ENCODE measurements around the gene HIC1.

Gene HIC1

GRCh38 chr17:2068031-2068518 lies 13.2 kb downstream of the HIC1 start:
- no peak overlapping the region for H3K9ac ChIP-seq (ENCODE audit: low read length)
- H3K36me3 ChIP-seq (ENCODE audit: control insufficient read depth, insufficient read depth, low read length), result no peaks in the 10 kb centered on the region

DNA sequence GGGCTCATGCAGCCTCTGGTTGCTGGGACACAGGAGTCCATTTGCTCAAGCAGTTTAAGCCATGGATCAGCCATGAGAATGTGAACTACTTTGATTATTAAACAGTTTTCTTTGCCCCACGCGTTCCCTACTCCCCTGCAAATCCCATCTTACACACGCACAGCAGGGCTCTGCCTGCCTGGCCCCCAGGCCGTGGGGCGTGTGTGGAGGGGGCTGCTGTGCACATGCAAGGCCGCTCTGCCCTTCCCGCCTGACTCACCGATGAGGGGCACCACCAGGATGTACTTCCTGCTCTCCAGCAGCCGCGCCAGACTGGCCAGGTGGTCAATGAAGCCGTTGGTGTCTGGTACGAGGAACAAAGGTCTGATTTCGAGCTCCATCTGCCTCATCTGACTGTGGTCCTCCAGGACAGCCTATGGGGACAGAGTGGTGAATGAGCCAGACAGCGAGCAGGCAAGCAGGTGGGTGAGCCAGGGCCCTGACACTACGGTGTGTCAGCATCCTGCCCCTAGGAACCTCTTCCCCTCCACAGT lies 13.7 kb downstream of the HIC1 start:
- no peaks in the 10 kb centered on the region for H3K27me3 ChIP-seq (ENCODE audit: control insufficient read depth, insufficient read depth, low read length)
- no peaks in the 10 kb centered on the region for H3K36me3 ChIP-seq (ENCODE audit: control insufficient read depth, insufficient read depth, low read length)
- no peak overlapping the region for H3K9ac ChIP-seq (ENCODE audit: low read length)
- no peaks in the 10 kb centered on the region for H3K9me3 ChIP-seq (ENCODE audit: control insufficient read depth, low read length)
- H3K4me3 ChIP-seq (ENCODE audit: low read length), result no peak overlapping the region
- H3K4me1 ChIP-seq (ENCODE audit: control insufficient read depth, insufficient read depth, low read length), result peaks cover 32% of the 10 kb centered on the region

More at GRCh38 chr17:2068031-2068518, 13.2 kb downstream of the HIC1 start:
- Histone ChIP-seq H3K27me3 (ENCODE audit: control insufficient read depth, insufficient read depth, low read length) (no peaks in the 10 kb centered on the region), H3K4me3 (ENCODE audit: low read length) (no peak overlapping the region), H3K4me1 (ENCODE audit: control insufficient read depth, insufficient read depth, low read length) (peaks cover 32% of the 10 kb centered on the region), H3K9me3 (ENCODE audit: control insufficient read depth, low read length) (no peaks in the 10 kb centered on the region)

GRCh38 chr17:2070241-2071023 lies 15.5 kb downstream of the HIC1 start:
- Histone ChIP-seq H3K9me3 (ENCODE audit: control insufficient read depth, low read length) (no peaks in the 10 kb centered on the region), H3K9ac (ENCODE audit: low read length) (no peak overlapping the region), H3K4me3 (ENCODE audit: low read length) (no peak overlapping the region), H3K27me3 (ENCODE audit: control insufficient read depth, insufficient read depth, low read length) (no peaks in the 10 kb centered on the region), H3K36me3 (ENCODE audit: control insufficient read depth, insufficient read depth, low read length) (no peaks in the 10 kb centered on the region), H3K4me1 (ENCODE audit: control insufficient read depth, insufficient read depth, low read length) (peaks cover 33% of the 10 kb centered on the region)

DNA sequence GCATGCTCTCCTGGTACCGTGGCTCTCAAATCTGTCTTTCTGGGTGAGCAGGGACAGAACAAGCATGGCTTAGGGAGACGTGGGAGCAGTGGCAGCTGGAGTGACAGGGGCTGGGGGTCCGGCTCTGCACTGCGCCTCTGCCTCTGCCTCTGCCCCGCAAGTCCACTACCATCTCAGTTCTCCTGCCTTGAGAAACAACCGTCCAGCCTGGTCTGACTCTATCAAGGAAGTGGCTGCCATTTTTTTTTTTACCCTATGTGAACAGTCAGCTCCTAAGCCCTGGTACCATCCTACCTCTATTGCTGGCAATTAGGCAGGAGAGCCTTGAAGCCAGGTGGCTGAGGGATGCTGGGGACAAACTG lies 16.1 kb downstream of the HIC1 start:
- no peaks in the 10 kb centered on the region for H3K36me3 ChIP-seq (ENCODE audit: control insufficient read depth, insufficient read depth, low read length)
- H3K9me3 ChIP-seq (ENCODE audit: control insufficient read depth, low read length), result no peaks in the 10 kb centered on the region
- H3K27me3 ChIP-seq (ENCODE audit: control insufficient read depth, insufficient read depth, low read length), result no peaks in the 10 kb centered on the region
- no peak overlapping the region for H3K4me3 ChIP-seq (ENCODE audit: low read length)
- H3K4me1 ChIP-seq (ENCODE audit: control insufficient read depth, insufficient read depth, low read length), result peaks cover 39% of the 10 kb centered on the region
- H3K9ac ChIP-seq (ENCODE audit: low read length), result no peak overlapping the region

- Histone ChIP-seq H3K9me3 (ENCODE audit: control insufficient read depth, low read length) (no peaks in the 10 kb centered on the region), H3K27me3 (ENCODE audit: control insufficient read depth, insufficient read depth, low read length) (no peaks in the 10 kb centered on the region), H3K4me1 (ENCODE audit: control insufficient read depth, insufficient read depth, low read length) (peaks cover 40% of the 10 kb centered on the region), H3K4me3 (ENCODE audit: low read length) (no peak overlapping the region), H3K36me3 (ENCODE audit: control insufficient read depth, insufficient read depth, low read length) (no peaks in the 10 kb centered on the region), H3K9ac (ENCODE audit: low read length) (no peak overlapping the region)
Measured at GRCh38 chr17:2071455-2072281, 16.8 kb downstream of the HIC1 start.

- no peak overlapping the region for H3K9ac ChIP-seq (ENCODE audit: low read length)
- no peak overlapping the region for H3K4me3 ChIP-seq (ENCODE audit: low read length)
- peaks cover 29% of the 10 kb centered on the region for H3K4me1 ChIP-seq (ENCODE audit: control insufficient read depth, insufficient read depth, low read length)
- H3K27me3 ChIP-seq (ENCODE audit: control insufficient read depth, insufficient read depth, low read length), result no peaks in the 10 kb centered on the region
- no peaks in the 10 kb centered on the region for H3K9me3 ChIP-seq (ENCODE audit: control insufficient read depth, low read length)
- H3K36me3 ChIP-seq (ENCODE audit: control insufficient read depth, insufficient read depth, low read length), result no peaks in the 10 kb centered on the region
Measured at GRCh38 chr17:2074919-2075318, 20.0 kb downstream of the HIC1 start.

- Histone ChIP-seq H3K36me3 (ENCODE audit: control insufficient read depth, insufficient read depth, low read length) (no peaks in the 10 kb centered on the region), H3K27me3 (ENCODE audit: control insufficient read depth, insufficient read depth, low read length) (no peaks in the 10 kb centered on the region), H3K9me3 (ENCODE audit: control insufficient read depth, low read length) (no peaks in the 10 kb centered on the region), H3K4me3 (ENCODE audit: low read length) (no peak overlapping the region), H3K9ac (ENCODE audit: low read length) (no peak overlapping the region), H3K4me1 (ENCODE audit: control insufficient read depth, insufficient read depth, low read length) (peaks cover 23% of the 10 kb centered on the region)
Measured at GRCh38 chr17:2075336-2076086, 20.6 kb downstream of the HIC1 start.

DNA sequence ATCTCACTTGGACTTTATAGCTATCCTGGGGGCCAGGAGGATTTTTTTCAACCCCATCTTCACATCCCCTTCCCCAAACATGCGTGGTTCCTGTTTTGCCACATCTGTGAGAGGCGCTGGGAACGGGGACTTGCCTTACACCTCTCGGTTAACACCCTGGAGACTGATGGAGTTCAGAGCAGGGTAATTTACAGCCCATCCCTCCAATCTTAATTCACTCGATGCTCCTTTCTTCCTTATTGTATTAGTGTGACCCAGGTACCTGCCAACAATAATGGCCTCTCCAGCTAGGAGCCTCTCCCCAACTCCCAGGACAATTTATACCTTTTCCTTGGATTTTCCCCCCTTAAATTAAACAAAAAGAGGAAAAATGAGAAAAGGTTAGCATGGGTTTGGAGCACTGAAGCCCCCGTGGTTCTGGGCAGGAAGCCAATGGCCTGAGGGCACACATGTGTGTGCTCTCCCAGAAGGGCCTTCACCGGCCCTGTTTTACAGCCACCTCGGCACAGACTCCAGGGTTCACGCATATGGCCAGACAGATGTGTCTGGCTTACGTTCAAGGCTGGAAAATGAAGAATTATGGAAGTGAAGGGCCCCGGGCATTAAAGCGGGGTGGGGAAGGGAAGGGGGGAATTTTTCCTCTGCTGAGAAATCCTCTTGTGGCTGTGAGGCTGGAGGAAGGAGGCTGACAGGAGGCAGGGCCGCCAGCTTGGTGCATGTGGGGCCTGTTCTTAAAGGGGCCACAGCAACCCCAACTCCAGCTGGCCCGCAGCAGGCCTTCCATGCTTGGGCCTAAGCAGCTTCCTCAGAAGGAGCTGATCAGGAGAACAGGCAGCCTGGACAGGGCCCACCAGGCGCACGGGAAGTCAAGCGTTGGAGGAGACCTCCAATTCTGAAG lies 21.4 kb downstream of the HIC1 start:
- H3K27me3 ChIP-seq (ENCODE audit: control insufficient read depth, insufficient read depth, low read length), result no peaks in the 10 kb centered on the region
- no peak overlapping the region for H3K4me3 ChIP-seq (ENCODE audit: low read length)
- H3K9me3 ChIP-seq (ENCODE audit: control insufficient read depth, low read length), result no peaks in the 10 kb centered on the region
- peaks cover 5% of the 10 kb centered on the region for H3K36me3 ChIP-seq (ENCODE audit: control insufficient read depth, insufficient read depth, low read length)
- H3K9ac ChIP-seq (ENCODE audit: low read length), result no peak overlapping the region
- H3K4me1 ChIP-seq (ENCODE audit: control insufficient read depth, insufficient read depth, low read length), result peaks cover 15% of the 10 kb centered on the region

DNA sequence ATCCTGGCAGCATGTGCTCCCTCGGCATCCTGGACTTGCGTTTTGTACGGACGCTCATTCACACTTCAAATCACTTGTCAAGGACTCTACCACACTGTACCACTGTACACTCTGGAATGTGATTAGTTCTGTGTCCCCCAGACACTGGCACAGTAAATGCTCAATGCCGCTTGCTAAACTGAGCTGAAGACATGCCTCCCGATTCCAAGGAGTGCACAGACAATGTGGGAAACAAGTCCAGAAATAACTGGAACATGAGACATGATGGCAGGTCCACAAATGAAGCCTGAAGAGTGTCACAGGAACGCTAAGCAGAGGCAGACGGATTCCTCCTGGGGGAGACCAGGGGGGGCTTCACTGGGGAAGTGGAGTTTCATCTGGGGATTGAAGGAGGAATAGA lies 22.1 kb downstream of the HIC1 start:
- Histone ChIP-seq H3K9me3 (ENCODE audit: control insufficient read depth, low read length) (no peaks in the 10 kb centered on the region), H3K4me3 (ENCODE audit: low read length) (no peak overlapping the region), H3K36me3 (ENCODE audit: control insufficient read depth, insufficient read depth, low read length) (peaks cover 8% of the 10 kb centered on the region), H3K9ac (ENCODE audit: low read length) (no peak overlapping the region), H3K4me1 (ENCODE audit: control insufficient read depth, insufficient read depth, low read length) (peaks cover 17% of the 10 kb centered on the region), H3K27me3 (ENCODE audit: control insufficient read depth, insufficient read depth, low read length) (no peaks in the 10 kb centered on the region)

- Histone ChIP-seq H3K9ac (ENCODE audit: low read length) (no peak overlapping the region), H3K9me3 (ENCODE audit: control insufficient read depth, low read length) (no peaks in the 10 kb centered on the region), H3K36me3 (ENCODE audit: control insufficient read depth, insufficient read depth, low read length) (peaks cover 8% of the 10 kb centered on the region), H3K4me3 (ENCODE audit: low read length) (no peak overlapping the region), H3K4me1 (ENCODE audit: control insufficient read depth, insufficient read depth, low read length) (peaks cover 43% of the 10 kb centered on the region), H3K27me3 (ENCODE audit: control insufficient read depth, insufficient read depth, low read length) (no peaks in the 10 kb centered on the region)
Measured at GRCh38 chr17:2081564-2081963, 26.7 kb downstream of the HIC1 start.

Data from mucosa of stomach (tissue), 1 donor.